Activated CD8-positive, alpha-beta T cell treated with anti-CD3 and anti-CD28 coated beads for 36 hours (primary cell): ENCODE measurements around the gene CPO. TPM values are rescaled to one million over a fixed set of nuclear protein-coding genes. Genes with fewer than 3 reads are reported as not detected.

Experiments used
- ATAC-seq: fragments of 200-7000 bp; cut with Tn5 transposase; one replicate; pipeline ENCODE4 v1.10.0; 2021; ENCODE audit warnings: mild to moderate bottlenecking, moderate library complexity
- CTCF ChIA-PET: fragments of 350-600 bp; sonication (Branson Sonifier 250); formaldehyde crosslinking; loops from one replicate; lab custom pipeline; 2021; ENCODE audit warnings: antibody characterized with exemption; lab: Charles Lee
- POLR2A ChIA-PET: fragments of 350-600 bp; sonication (Branson Sonifier 250); formaldehyde crosslinking; loops from one replicate; lab custom pipeline; 2021; ENCODE audit warnings: antibody characterized with exemption; lab: Charles Lee
- DNase-seq: peaks from one replicate; pipeline ENCODE4 v3.0.0-alpha.2; 2020
- H3K27ac Mint-ChIP-seq: one replicate; pipeline ENCODE4 v1.8.0; 2021; ENCODE audit warnings: mild to moderate bottlenecking, mixed read lengths
- H3K27me3 Mint-ChIP-seq: one replicate; pipeline ENCODE4 v1.8.0; 2021; ENCODE audit warnings: mixed read lengths
- H3K36me3 Mint-ChIP-seq: one replicate; pipeline ENCODE4 v1.8.0; 2021; ENCODE audit warnings: low read depth, mixed read lengths
- H3K4me1 Mint-ChIP-seq: one replicate; pipeline ENCODE4 v1.8.0; 2021; ENCODE audit warnings: low read depth, mixed read lengths
- H3K4me3 Mint-ChIP-seq: one replicate; pipeline ENCODE4 v1.8.0; 2021; ENCODE audit warnings: mild to moderate bottlenecking, moderate library complexity, mixed read lengths
- H3K9me3 Mint-ChIP-seq: one replicate; pipeline ENCODE4 v1.8.0; 2021; ENCODE audit warnings: mixed read lengths
- CTCF ChIP-seq: fragments of 200-600 bp; IDR thresholded peaks from one replicate; pipeline ENCODE4 v1.8.0; 2022; ENCODE audit warnings: antibody characterized with exemption, mild to moderate bottlenecking
- intact Hi-C: fragments of 100-400 bp; cut with micrococcal nuclease; formaldehyde crosslinking; loops from one replicate; pipeline ENCODE4 v1.10.0; 2022
- total RNA-seq, 2 experiments: library from RNA; stranded (reverse); gene quantifications; one replicate each; pipeline ENCODE4 v1.2.3, GENCODE V29; 2021

Gene CPO
- total RNA-seq, 2 experiments from 2014 or later: not detected

DNA sequence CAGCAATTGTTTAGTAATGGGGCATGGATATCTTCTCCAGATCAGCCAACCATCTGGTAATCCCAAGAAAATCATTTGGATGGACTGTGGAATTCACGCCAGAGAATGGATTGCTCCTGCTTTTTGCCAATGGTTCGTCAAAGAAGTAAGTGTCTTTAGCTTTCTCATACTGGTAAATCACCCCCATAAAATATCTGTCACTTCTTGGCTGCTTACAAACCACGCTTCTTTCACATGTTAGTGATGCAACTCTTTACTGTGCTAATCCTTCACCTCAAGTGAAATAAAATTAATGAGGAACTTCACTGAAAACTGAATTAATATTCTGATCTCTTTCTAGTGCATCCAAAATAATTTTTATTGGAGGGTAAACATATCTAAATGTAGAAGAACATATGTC is 18.9 kb downstream of the CPO start:
- no peak overlapping the region for H3K4me3 Mint-ChIP-seq
- peaks cover 6% of the 10 kb centered on the region for H3K36me3 Mint-ChIP-seq
- H3K9me3 Mint-ChIP-seq: peaks cover 10% of the 10 kb centered on the region
- ChIA-PET POLR2A (no interaction called here), CTCF (interaction anchor here (0.6 kb wide), 1 partner anchor 92 kb away, joined by 3 read pairs; no protein-coding TSS in a partner anchor)
- H3K27ac Mint-ChIP-seq: no peak overlapping the region
- DNase-seq: no peak
- no peaks in the 10 kb centered on the region for H3K4me1 Mint-ChIP-seq
- no peak for TF ChIP-seq CTCF
- no peaks in the 10 kb centered on the region for H3K27me3 Mint-ChIP-seq
- no peak for ATAC-seq
- intact Hi-C loops: no loop called here

DNA sequence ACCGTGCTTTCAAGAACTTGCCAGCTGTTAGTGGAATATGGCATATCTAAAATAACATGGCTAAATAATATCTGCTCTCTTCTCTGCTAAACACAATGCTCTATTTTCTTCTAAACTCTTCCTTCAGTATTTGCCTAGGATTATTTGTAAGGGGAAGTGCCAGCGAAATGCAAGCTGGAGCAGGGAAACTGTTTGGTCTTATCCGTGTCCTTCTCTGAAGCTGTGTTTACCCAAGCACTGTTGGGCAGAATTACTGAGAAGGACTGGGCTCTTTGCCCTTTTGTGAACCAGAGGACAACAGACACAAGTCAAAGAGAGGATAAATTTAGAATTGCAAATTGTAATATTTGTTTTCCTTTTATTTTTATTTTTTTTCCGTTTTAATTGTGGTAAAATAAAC is 23.6 kb downstream of the CPO start:
- no peak for TF ChIP-seq CTCF
- H3K9me3 Mint-ChIP-seq: no peaks in the 10 kb centered on the region
- no peak overlapping the region for H3K4me3 Mint-ChIP-seq
- ChIA-PET POLR2A (no interaction called here), CTCF (interaction anchor here (0.9 kb wide), 1 partner anchor 162 kb away, joined by 3 read pairs; no protein-coding TSS in a partner anchor)
- intact Hi-C loops: no loop called here
- H3K4me1 Mint-ChIP-seq: no peaks in the 10 kb centered on the region
- no peaks in the 10 kb centered on the region for H3K36me3 Mint-ChIP-seq
- ATAC-seq (no peak), DNase-seq (no peak)
- no peak overlapping the region for H3K27ac Mint-ChIP-seq
- no peaks in the 10 kb centered on the region for H3K27me3 Mint-ChIP-seq

GRCh38 chr2:206968134-206969086 is 29.1 kb downstream of the CPO start:
- ChIA-PET POLR2A (no interaction called here), CTCF (no interaction called here)
- ATAC-seq (no peak), DNase-seq (no peak)
- Mint-ChIP-seq H3K4me1 (no peaks in the 10 kb centered on the region), H3K4me3 (no peak overlapping the region), H3K9me3 (no peaks in the 10 kb centered on the region), H3K27ac (no peak overlapping the region), H3K36me3 (no peaks in the 10 kb centered on the region), H3K27me3 (peaks cover 2% of the 10 kb centered on the region)
- no peak for TF ChIP-seq CTCF
- intact Hi-C loops: no loop called here

- ChIA-PET POLR2A (no interaction called here), CTCF (interaction anchor here (0.6 to 1.4 kb wide), 2 partner anchors 13 to 18 kb away, joined by 3 read pairs; no protein-coding TSS in a partner anchor)
- Mint-ChIP-seq H3K27ac (no peak overlapping the region), H3K9me3 (no peaks in the 10 kb centered on the region), H3K4me3 (no peak overlapping the region), H3K36me3 (no peaks in the 10 kb centered on the region), H3K27me3 (peaks cover 4% of the 10 kb centered on the region), H3K4me1 (no peaks in the 10 kb centered on the region)
- ATAC-seq (no peak), DNase-seq (no peak)
- TF ChIP-seq CTCF: no peak
- intact Hi-C loops: no loop called here
Observed at GRCh38 chr2:206969192-206969591, 29.9 kb downstream of the CPO start.
